Endothelial cell of umbilical vein (primary cell): ENCODE data around the gene ACTR1A. TPM values are rescaled to one million over a fixed set of nuclear protein-coding genes. Genes with fewer than 3 reads are reported as not detected.

Experiments used
- BruUV-seq: library from RNA; stranded (reverse); fragments of 400-500 nt; replicated peaks from 2 replicates; lab custom pipeline; 2021; lab: Mats Ljungman, UMichigan
- CTCF ChIA-PET: fragments of 300-600, 350-600 bp; sonication (Branson Sonifier 250); formaldehyde crosslinking; loops from one replicate; lab custom pipeline; 2021; ENCODE audit warnings: antibody characterized with exemption, inconsistent platforms; lab: Charles Lee
- POLR2A ChIA-PET: fragments of 300-600, 350-600 bp; sonication (Branson Sonifier 250); formaldehyde crosslinking; loops from one replicate; lab custom pipeline; 2021; ENCODE audit warnings: antibody characterized with exemption, inconsistent platforms; lab: Charles Lee
- DNase-seq: peaks from one replicate; pipeline ENCODE4 v3.0.0-alpha.2; 2011; ENCODE audit warnings: low read depth, low spot score
- FAIRE-seq: peaks from 2 replicates; lab custom pipeline; 2011; peaks lifted over from hg19 to GRCh38; lab: Jason Lieb, UNC
- H2AFZ ChIP-seq: 2 replicates; pipeline ENCODE4 v1.6.0; 2012; ENCODE audit warnings: low read depth, low read length, control low read depth, inconsistent platforms
- H3K27ac ChIP-seq: 2 replicates; pipeline ENCODE4 v1.5.1; 2011; ENCODE audit warnings: low read depth, mild to moderate bottlenecking, control low read depth, low read length, moderate library complexity; ENCODE audit not compliant: insufficient read depth
- H3K27me3 ChIP-seq, 2 experiments: 2 replicates each; pipeline versions ENCODE4 v1.6.0 to v1.6.1; 2011; ENCODE audit warnings: low read length in 2 of 2, mixed read lengths in 1 of 2; ENCODE audit not compliant: control insufficient read depth in 2 of 2, insufficient read depth in 2 of 2
- H3K36me3 ChIP-seq, 2 experiments: 2 replicates in 1 of 2; 3 replicates in 1 of 2; pipeline ENCODE4 v1.5.1; 2011; ENCODE audit warnings: low read length in 2 of 2, mild to moderate bottlenecking in 1 of 2, moderate library complexity in 1 of 2; ENCODE audit not compliant: control insufficient read depth in 2 of 2, insufficient read depth in 2 of 2; ENCODE audit errors: extremely low read depth in 1 of 2
- H3K4me1 ChIP-seq: 3 replicates; pipeline ENCODE4 v1.5.1; 2011; ENCODE audit warnings: mild to moderate bottlenecking, low read length; ENCODE audit not compliant: control insufficient read depth, insufficient read depth; ENCODE audit errors: extremely low read depth
- H3K4me2 ChIP-seq: 2 replicates; pipeline ENCODE4 v1.6.1; 2011; ENCODE audit warnings: low read length, control low read depth, mixed read lengths; ENCODE audit not compliant: insufficient read depth
- H3K4me3 ChIP-seq, 3 experiments: fragments of 200-600 bp in 1 of 3; sonication (generic), shearing (Covaris generic) in 1 of 3; replicated peaks in 1 of 3; 2 replicates each; pipeline ENCODE4 v1.5.1; 2011 to 2016; ENCODE audit warnings: control low read depth in 3 of 3, low read length in 3 of 3, mild to moderate bottlenecking in 2 of 3, inconsistent platforms in 1 of 3, low read depth in 1 of 3, moderate library complexity in 1 of 3; ENCODE audit not compliant: insufficient read depth in 1 of 3
- H3K79me2 ChIP-seq: 2 replicates; pipeline ENCODE4 v1.6.0; 2012; ENCODE audit warnings: low read length, inconsistent platforms; ENCODE audit not compliant: control insufficient read depth, insufficient read depth
- H3K9ac ChIP-seq: replicated peaks from 2 replicates; pipeline ENCODE3; 2011; ENCODE audit warnings: low read length, control low read depth; ENCODE audit not compliant: insufficient read depth; ENCODE audit errors: extremely low read depth
- H3K9me1 ChIP-seq: replicated peaks from 3 replicates; pipeline ENCODE4 v1.6.0; 2011; ENCODE audit warnings: mild to moderate bottlenecking, low read length; ENCODE audit not compliant: control insufficient read depth, insufficient read depth; ENCODE audit errors: extremely low read depth
- H3K9me3 ChIP-seq: replicated peaks from 2 replicates; pipeline ENCODE4 v1.5.1; 2012; ENCODE audit warnings: low read length, inconsistent platforms; ENCODE audit not compliant: control insufficient read depth, insufficient read depth
- H4K20me1 ChIP-seq: replicated peaks from 2 replicates; pipeline ENCODE3; 2011; ENCODE audit warnings: mild to moderate bottlenecking, low read length; ENCODE audit not compliant: control insufficient read depth, insufficient read depth; ENCODE audit errors: extremely low read depth
- CTCF ChIP-seq, 2 donors: IDR thresholded peaks; 1 replicate in 1 of 2; 2 replicates in 1 of 2; pipeline ENCODE4 v1.5.1; 2011; ENCODE audit warnings: low read length in 2 of 2, mild to moderate bottlenecking in 2 of 2, moderate library complexity in 2 of 2, control low read depth in 1 of 2, inconsistent platforms in 1 of 2, low read depth in 1 of 2; ENCODE audit not compliant: insufficient read depth in 1 of 2; ENCODE audit errors: extremely low read depth in 1 of 2
- FOS ChIP-seq: IDR thresholded peaks from 2 replicates; pipeline ENCODE4 v1.6.1; 2011; ENCODE audit warnings: mild to moderate bottlenecking, low read length, moderate library complexity, borderline replicate concordance; ENCODE audit not compliant: insufficient read depth
- GATA2 ChIP-seq: IDR thresholded peaks from 2 replicates; pipeline ENCODE4 v1.7.0; 2011; ENCODE audit warnings: low read depth, mild to moderate bottlenecking, moderate library complexity, mixed read lengths, low read length; ENCODE audit not compliant: insufficient read length, insufficient read depth
- JUN ChIP-seq: IDR thresholded peaks from 2 replicates; pipeline ENCODE4 v1.6.1; 2011; ENCODE audit warnings: borderline replicate concordance, low read depth; ENCODE audit not compliant: insufficient read length, insufficient read depth
- MAX ChIP-seq: IDR thresholded peaks from 2 replicates; pipeline ENCODE4 v1.6.1; 2011; ENCODE audit not compliant: insufficient read depth, insufficient read length
- MYC ChIP-seq: IDR thresholded peaks from one replicate; pipeline ENCODE4 v1.6.1; 2011; ENCODE audit warnings: mild to moderate bottlenecking, low read depth, low read length
- POLR2A ChIP-seq: IDR thresholded peaks from 2 replicates; pipeline ENCODE4 v1.6.1; 2012; ENCODE audit warnings: low read depth, mild to moderate bottlenecking, control low read depth, low read length
- POLR2AphosphoS5 ChIP-seq: IDR thresholded peaks from 2 replicates; pipeline ENCODE4 v1.6.1; 2012; ENCODE audit warnings: low read depth, mild to moderate bottlenecking, control low read depth, low read length, moderate library complexity; ENCODE audit not compliant: insufficient read depth
- dilution Hi-C: fragments of 300-500 bp; cut with MboI; formaldehyde crosslinking; loops from one replicate; pipeline ENCODE4 v1.15.0; 2019; ENCODE audit warnings: low sequenced_read_pairs; ENCODE audit not compliant: extremely low pct_ligation_motif_present
- intact Hi-C: fragments of 100-400 bp; cut with micrococcal nuclease; formaldehyde crosslinking; loops from one replicate; pipeline ENCODE4 v1.10.0; 2022
- polyA plus RNA-seq, 4 experiments: library from polyadenylated mRNA; depleted of rRNA in 3 of 4; stranded (reverse) in 3 of 4; unstranded in 1 of 4; fragments of >200 nt; gene quantifications; 2 replicates each; pipeline versions ENCODE4 v1.2.1 to v1.2.3, GENCODE V29; 2011 to 2012; ENCODE audit warnings: missing spikeins in 1 of 4
- total RNA-seq: library from RNA; stranded (reverse); gene quantifications from 2 replicates; pipeline ENCODE4 v1.2.3, GENCODE V29; 2021

The ACTR1A gene
- total and polyA plus RNA-seq, 2 donors (not counting 3 experiments of a cell fraction or from before 2014, with no cell fraction given), result 155 to 164 TPM

- no peak for DNase-seq
- no peaks in the 10 kb centered on the region for H3K27me3 ChIP-seq
- peak overlapping the region; percentile 43 for H2AFZ ChIP-seq
- dilution Hi-C loops (no loop called here), intact Hi-C loops (loop anchor here (5.0 kb wide), 1 partner anchor 83 kb away; the partner anchor contains the start of gene FBXL15)
- POLR2A ChIA-PET, result interaction anchor here (1.0 to 1.5 kb wide), 2 partner anchors 140 to 142 kb away, joined by 4 read pairs; no protein-coding TSS in a partner anchor
- no peaks in the 10 kb centered on the region for H3K9me3 ChIP-seq
- H3K9ac ChIP-seq, result peak overlapping the region; percentile 32
- BruUV-seq, result no TSS peak
- H3K4me3 ChIP-seq, result peak overlapping the region; percentile 68 to 76 (median 73)
- no peak for FAIRE-seq
- H4K20me1 ChIP-seq, result no peaks in the 10 kb centered on the region
- H3K4me1 ChIP-seq, result peaks cover 28% of the 10 kb centered on the region
- TF ChIP-seq MAX (no peak), POLR2A (no peak), POLR2AphosphoS5 (no peak)
- peaks cover 0 to 2% of the 10 kb centered on the region in 2 experiments for H3K36me3 ChIP-seq
- H3K9me1 ChIP-seq, result no peaks in the 10 kb centered on the region
- CTCF ChIA-PET, result interaction anchor here (0.7 to 8.4 kb wide), 25 partner anchors 13 to 335 kb away, joined by 3 to 261 read pairs (median 4); partner anchors contain the start of genes NFKB2 and TRIM8
- no peak overlapping the region for H3K27ac ChIP-seq
- peak overlapping the region; percentile 82 for H3K4me2 ChIP-seq
- H3K79me2 ChIP-seq, result peaks cover 44% of the 10 kb centered on the region
Observed at GRCh38 chr10:102504976-102505300, 2.4 kb upstream of the ACTR1A start.

DNA sequence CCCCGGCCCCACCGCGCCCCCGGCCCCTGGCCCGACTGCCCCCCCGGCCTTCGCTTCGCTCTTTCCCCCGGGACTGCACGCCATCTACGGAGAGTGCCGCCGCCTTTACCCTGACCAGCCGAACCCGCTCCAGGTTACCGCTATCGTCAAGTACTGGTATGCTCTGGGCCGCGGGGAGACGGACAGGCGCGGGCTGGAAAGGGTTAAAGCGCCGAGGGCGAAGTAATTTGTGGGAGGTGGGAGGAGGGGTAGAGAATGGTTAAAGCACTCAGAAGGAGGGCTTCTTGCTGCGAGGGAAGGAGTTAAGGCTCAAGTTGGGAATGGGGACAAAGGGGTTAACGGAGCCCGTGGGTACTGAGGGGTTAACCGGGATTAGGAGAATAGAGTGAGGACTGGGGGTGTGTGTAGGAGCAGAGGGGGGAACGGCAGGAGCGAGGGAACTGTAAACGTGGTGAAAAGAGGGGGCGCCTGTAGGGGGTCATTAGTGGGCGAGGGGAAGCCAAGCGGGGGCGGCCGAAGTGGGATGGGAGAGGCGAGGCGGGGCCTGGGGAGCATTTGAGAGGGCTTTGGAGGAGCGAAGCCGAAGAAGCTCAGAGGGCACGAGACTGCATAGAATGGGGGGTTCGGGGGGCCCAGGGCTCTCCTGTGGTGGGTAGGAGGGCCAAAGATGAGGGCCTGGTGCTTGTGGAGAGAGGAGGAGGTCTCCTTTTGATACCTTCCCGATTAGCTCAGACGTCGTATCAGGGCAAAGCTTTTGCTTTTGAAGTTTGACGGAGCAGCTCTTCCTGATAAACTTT lies 1.9 kb upstream of the ACTR1A start:
- H3K4me1 ChIP-seq, result peaks cover 22% of the 10 kb centered on the region
- BruUV-seq, result no TSS peak
- CTCF ChIA-PET, result interaction anchor here (0.6 to 8.4 kb wide), 35 partner anchors 14 to 335 kb away, joined by 3 to 261 read pairs (median 4); partner anchors contain the start of genes ARL3, NFKB2, SFXN2 and TRIM8
- peak; percentile 49 for DNase-seq
- H3K27me3 ChIP-seq, result no peaks in the 10 kb centered on the region
- POLR2A ChIA-PET, result interaction anchor here (0.5 to 1.5 kb wide), 4 partner anchors 24 to 142 kb away, joined by 4 read pairs; no protein-coding TSS in a partner anchor
- peak overlapping the region; percentile 82 for H3K4me2 ChIP-seq
- H3K9ac ChIP-seq, result peak overlapping the region; percentile 39
- H3K79me2 ChIP-seq, result peaks cover 50% of the 10 kb centered on the region
- H4K20me1 ChIP-seq, result no peaks in the 10 kb centered on the region
- H3K9me3 ChIP-seq, result no peaks in the 10 kb centered on the region
- H2AFZ ChIP-seq, result peak overlapping the region; percentile 43
- peaks cover 0 to 2% of the 10 kb centered on the region in 2 experiments for H3K36me3 ChIP-seq
- H3K9me1 ChIP-seq, result no peaks in the 10 kb centered on the region
- H3K27ac ChIP-seq, result no peak overlapping the region
- intact Hi-C loops, result loop anchor here (5.0 kb wide), 1 partner anchor 82 kb away; the partner anchor contains the start of gene FBXL15
- TF ChIP-seq FOS, result no peak
- TF ChIP-seq MYC, result no peak
- no peak for TF ChIP-seq CTCF (IDR thresholded peaks at IDR 0.05; ENCODE audit: extremely low read depth in 1 of 2, insufficient read depth in 1 of 2, low read depth in 1 of 2, low read length in 2 of 2)
- no peak for TF ChIP-seq GATA2
- TF ChIP-seq JUN, result no peak
- peak; percentile 53 for FAIRE-seq
- dilution Hi-C loops, result no loop called here
- H3K4me3 ChIP-seq, result peak overlapping the region; percentile 68 to 76 (median 73)
